ENCODE data around the gene DOCK2.
"Not testable (repeated sequence)": the region's sequence is repeated elsewhere in the genome, so short reads cannot be mapped to it uniquely, and the experiment has no call there.

The DOCK2 gene

GRCh38 chr5:169953196-169953595 is 316.1 kb downstream of the DOCK2 start:
- not testable (repeated sequence) for DNase-seq

GRCh38 chr5:169954786-169955185 is 317.7 kb downstream of the DOCK2 start:
- no peak for DNase-seq

GRCh38 chr5:169956126-169956525 is 319.1 kb downstream of the DOCK2 start:
- DNase-seq = no peak

GRCh38 chr5:169956756-169957155 is 319.7 kb downstream of the DOCK2 start:
- DNase-seq = no peak

GRCh38 chr5:169958278-169958677 is 321.2 kb downstream of the DOCK2 start:
- DNase-seq = no peak

- DNase-seq = no peak
Observed at GRCh38 chr5:169960659-169961058, 323.6 kb downstream of the DOCK2 start.

- DNase-seq = no peak
Observed at GRCh38 chr5:169964246-169964645, 327.2 kb downstream of the DOCK2 start.

GRCh38 chr5:169970339-169970738 is 333.3 kb downstream of the DOCK2 start:
- no peak for DNase-seq

- DNase-seq = no peak
Observed at GRCh38 chr5:169970911-169971765, 334.1 kb downstream of the DOCK2 start.

- DNase-seq = no peak
Observed at GRCh38 chr5:169971780-169972179, 334.7 kb downstream of the DOCK2 start.

- DNase-seq = no peak
Observed at GRCh38 chr5:169973056-169973455, 336.0 kb downstream of the DOCK2 start.

GRCh38 chr5:169974121-169974770 is 337.2 kb downstream of the DOCK2 start:
- DNase-seq = no peak

GRCh38 chr5:169978714-169979113 is 341.6 kb downstream of the DOCK2 start:
- DNase-seq = no peak

- no peak for DNase-seq
Observed at GRCh38 chr5:169979871-169980270, 342.8 kb downstream of the DOCK2 start.

- DNase-seq = peak; percentile 81
Observed at GRCh38 chr5:169980418-169981053, 343.5 kb downstream of the DOCK2 start, which contains the start of gene INSYN2B. Gene INSYN2B (minus strand): TSS chr5:169980495. CDS start chr5:169883898, 96,597 bp downstream.

GRCh38 chr5:169988206-169988605 is 351.1 kb downstream of the DOCK2 start:
- no peak for DNase-seq

GRCh38 chr5:169988947-169989346 is 351.9 kb downstream of the DOCK2 start:
- DNase-seq = no peak

- no peak for DNase-seq
Observed at GRCh38 chr5:169989365-169989764, 352.3 kb downstream of the DOCK2 start.

GRCh38 chr5:169991115-169991869 is 354.2 kb downstream of the DOCK2 start:
- DNase-seq = no peak

GRCh38 chr5:169992789-169993484 is 355.9 kb downstream of the DOCK2 start:
- no peak for DNase-seq

GRCh38 chr5:169993485-169993790 is 356.4 kb downstream of the DOCK2 start:
- DNase-seq = no peak

- no peak for DNase-seq
Observed at GRCh38 chr5:169997798-169998197, 360.7 kb downstream of the DOCK2 start.

GRCh38 chr5:169999621-170000020 is 362.5 kb downstream of the DOCK2 start:
- DNase-seq = no peak

All from NCI-H2227 treated with DMSO at 0.1 percent for 48 hours (cell line).